Measurements from ENCODE around the gene DHRS1.

The DHRS1 gene

GRCh38 chr14:24285351-24285750, 14.2 kb downstream of the DHRS1 start:
- DNase-seq (ENCODE audit: low read depth in 1 of 2, low spot score in 1 of 2): no peak

GRCh38 chr14:24284501-24285035, 15.0 kb downstream of the DHRS1 start:
- DNase-seq (ENCODE audit: low read depth in 1 of 2, low spot score in 1 of 2): no peak

GRCh38 chr14:24283796-24284460, 15.7 kb downstream of the DHRS1 start:
- DNase-seq (ENCODE audit: low read depth in 1 of 2, low spot score in 1 of 2): no peak

- DNase-seq (ENCODE audit: low read depth in 1 of 2, low spot score in 1 of 2): no peak
These were observed 16.8 kb downstream of the DHRS1 start for GRCh38 chr14:24282736-24283135.

GRCh38 chr14:24281636-24282035, 17.9 kb downstream of the DHRS1 start:
- DNase-seq (ENCODE audit: low read depth in 1 of 2, low spot score in 1 of 2): no peak

- DNase-seq (ENCODE audit: low read depth in 1 of 2, low spot score in 1 of 2): no peak
These were observed 18.7 kb downstream of the DHRS1 start for GRCh38 chr14:24280797-24281460.

- peak in 1 of 2 donors; percentile 30 for DNase-seq (ENCODE audit: low read depth in 1 of 2, low spot score in 1 of 2)
These were observed 20.0 kb downstream of the DHRS1 start for GRCh38 chr14:24279301-24280186.

GRCh38 chr14:24278424-24278823, 21.2 kb downstream of the DHRS1 start:
- no peak for DNase-seq (ENCODE audit: low read depth in 1 of 2, low spot score in 1 of 2)

GRCh38 chr14:24277606-24278321, 21.8 kb downstream of the DHRS1 start:
- no peak for DNase-seq (ENCODE audit: low read depth in 1 of 2, low spot score in 1 of 2)

- no peak for DNase-seq (ENCODE audit: low read depth in 1 of 2, low spot score in 1 of 2)
These were observed 22.5 kb downstream of the DHRS1 start for GRCh38 chr14:24277071-24277470.

GRCh38 chr14:24274101-24274543, 25.5 kb downstream of the DHRS1 start:
- DNase-seq (ENCODE audit: low read depth in 1 of 2, low spot score in 1 of 2): no peak

GRCh38 chr14:24273422-24273998, 26.1 kb downstream of the DHRS1 start:
- no peak for DNase-seq (ENCODE audit: low read depth in 1 of 2, low spot score in 1 of 2)

GRCh38 chr14:24272467-24272866, 27.1 kb downstream of the DHRS1 start:
- DNase-seq (ENCODE audit: low read depth in 1 of 2, low spot score in 1 of 2): no peak

GRCh38 chr14:24271834-24272263, 27.7 kb downstream of the DHRS1 start:
- no peak for DNase-seq (ENCODE audit: low read depth in 1 of 2, low spot score in 1 of 2)

- peak; percentile 82 to 83 for DNase-seq (ENCODE audit: low read depth in 1 of 2, low spot score in 1 of 2)
These were observed 28.3 kb downstream of the DHRS1 start, which contains the start of gene RABGGTA for GRCh38 chr14:24271134-24271833. Gene RABGGTA, minus strand, starts transcription at chr14:24271597. Its CDS starts 482 bp downstream, at chr14:24271115.

GRCh38 chr14:24270537-24271133, 28.9 kb downstream of the DHRS1 start:
- no peak for DNase-seq (ENCODE audit: low read depth in 1 of 2, low spot score in 1 of 2)

- DNase-seq (ENCODE audit: low read depth in 1 of 2, low spot score in 1 of 2): no peak
These were observed 29.6 kb downstream of the DHRS1 start for GRCh38 chr14:24269910-24270536.

- no peak for DNase-seq (ENCODE audit: low read depth in 1 of 2, low spot score in 1 of 2)
These were observed 30.2 kb downstream of the DHRS1 start for GRCh38 chr14:24269368-24269767.

GRCh38 chr14:24268225-24268624, 31.4 kb downstream of the DHRS1 start:
- DNase-seq (ENCODE audit: low read depth in 1 of 2, low spot score in 1 of 2): no peak
